ENCODE measurements around the gene NPC1L1. TPM values are rescaled to one million over a fixed set of nuclear protein-coding genes. Genes with fewer than 3 reads are reported as not detected.

The NPC1L1 gene, protein sequence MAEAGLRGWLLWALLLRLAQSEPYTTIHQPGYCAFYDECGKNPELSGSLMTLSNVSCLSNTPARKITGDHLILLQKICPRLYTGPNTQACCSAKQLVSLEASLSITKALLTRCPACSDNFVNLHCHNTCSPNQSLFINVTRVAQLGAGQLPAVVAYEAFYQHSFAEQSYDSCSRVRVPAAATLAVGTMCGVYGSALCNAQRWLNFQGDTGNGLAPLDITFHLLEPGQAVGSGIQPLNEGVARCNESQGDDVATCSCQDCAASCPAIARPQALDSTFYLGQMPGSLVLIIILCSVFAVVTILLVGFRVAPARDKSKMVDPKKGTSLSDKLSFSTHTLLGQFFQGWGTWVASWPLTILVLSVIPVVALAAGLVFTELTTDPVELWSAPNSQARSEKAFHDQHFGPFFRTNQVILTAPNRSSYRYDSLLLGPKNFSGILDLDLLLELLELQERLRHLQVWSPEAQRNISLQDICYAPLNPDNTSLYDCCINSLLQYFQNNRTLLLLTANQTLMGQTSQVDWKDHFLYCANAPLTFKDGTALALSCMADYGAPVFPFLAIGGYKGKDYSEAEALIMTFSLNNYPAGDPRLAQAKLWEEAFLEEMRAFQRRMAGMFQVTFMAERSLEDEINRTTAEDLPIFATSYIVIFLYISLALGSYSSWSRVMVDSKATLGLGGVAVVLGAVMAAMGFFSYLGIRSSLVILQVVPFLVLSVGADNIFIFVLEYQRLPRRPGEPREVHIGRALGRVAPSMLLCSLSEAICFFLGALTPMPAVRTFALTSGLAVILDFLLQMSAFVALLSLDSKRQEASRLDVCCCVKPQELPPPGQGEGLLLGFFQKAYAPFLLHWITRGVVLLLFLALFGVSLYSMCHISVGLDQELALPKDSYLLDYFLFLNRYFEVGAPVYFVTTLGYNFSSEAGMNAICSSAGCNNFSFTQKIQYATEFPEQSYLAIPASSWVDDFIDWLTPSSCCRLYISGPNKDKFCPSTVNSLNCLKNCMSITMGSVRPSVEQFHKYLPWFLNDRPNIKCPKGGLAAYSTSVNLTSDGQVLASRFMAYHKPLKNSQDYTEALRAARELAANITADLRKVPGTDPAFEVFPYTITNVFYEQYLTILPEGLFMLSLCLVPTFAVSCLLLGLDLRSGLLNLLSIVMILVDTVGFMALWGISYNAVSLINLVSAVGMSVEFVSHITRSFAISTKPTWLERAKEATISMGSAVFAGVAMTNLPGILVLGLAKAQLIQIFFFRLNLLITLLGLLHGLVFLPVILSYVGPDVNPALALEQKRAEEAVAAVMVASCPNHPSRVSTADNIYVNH (N-terminal part only)
- under 1 TPM; 0.21 to 0.42 (median 0.33) TPM for polyA plus RNA-seq (ENCODE audit: insufficient read depth in 1 of 5, insufficient read length in 5 of 5, low replicate concordance in 1 of 5)
- long read RNA-seq, donor 1, result 0 reads
- long read RNA-seq, donor 2, result 0 reads
- long read RNA-seq, donor 3, result 0 reads
- long read RNA-seq, donor 4, result 0 reads
- long read RNA-seq, donor 5, result 0 reads
- long read RNA-seq, donor 6, result 0 reads
- long read RNA-seq, donor 7, result 0 reads
- long read RNA-seq, donor 8, result 0 reads

DNA sequence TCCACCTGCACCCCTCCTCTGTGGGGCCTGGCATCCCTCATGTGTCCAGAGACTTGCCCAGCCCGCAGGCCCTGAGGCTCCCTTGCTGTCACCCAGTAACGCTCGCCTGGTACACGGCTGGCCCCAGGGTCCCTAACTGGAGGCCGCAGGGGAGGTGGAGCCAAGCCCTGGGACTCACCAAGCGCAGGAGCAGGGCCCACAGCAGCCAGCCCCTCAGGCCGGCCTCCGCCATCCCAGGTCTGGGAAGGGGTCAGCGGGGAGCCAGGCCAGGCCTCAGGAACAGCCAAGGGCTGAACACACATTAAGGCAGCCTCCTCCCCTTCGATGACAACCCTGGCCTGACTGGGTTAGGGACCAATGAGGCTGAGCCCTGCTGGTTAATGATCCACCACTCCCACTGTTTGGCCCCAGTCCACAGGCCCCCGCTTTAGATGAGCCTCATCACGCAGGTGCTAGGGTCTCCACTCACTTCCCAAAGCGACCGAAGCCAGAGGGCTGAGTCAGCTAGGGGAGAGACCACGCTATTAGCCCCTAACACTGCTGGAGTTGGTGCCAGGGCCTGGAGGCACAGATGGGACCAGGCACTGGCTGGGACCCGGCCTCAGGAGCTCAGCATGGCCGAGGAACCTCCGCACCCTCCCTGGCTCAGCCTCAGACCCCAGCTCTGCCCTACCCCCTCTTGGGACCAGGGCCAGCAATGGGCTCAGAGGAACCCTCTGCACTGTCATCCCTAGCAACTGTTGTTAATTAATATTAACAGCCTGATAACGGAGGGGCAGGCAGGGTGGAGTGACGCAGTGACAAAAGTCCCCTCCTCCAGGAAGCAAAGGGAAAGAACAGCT lies at the start of gene NPC1L1:
NPC1L1 (minus strand) TSS at position 303 of the 842 bp plus-strand sequence; CDS start at position 232, 71 bp downstream.
- DNase-seq, result no peak

DNA sequence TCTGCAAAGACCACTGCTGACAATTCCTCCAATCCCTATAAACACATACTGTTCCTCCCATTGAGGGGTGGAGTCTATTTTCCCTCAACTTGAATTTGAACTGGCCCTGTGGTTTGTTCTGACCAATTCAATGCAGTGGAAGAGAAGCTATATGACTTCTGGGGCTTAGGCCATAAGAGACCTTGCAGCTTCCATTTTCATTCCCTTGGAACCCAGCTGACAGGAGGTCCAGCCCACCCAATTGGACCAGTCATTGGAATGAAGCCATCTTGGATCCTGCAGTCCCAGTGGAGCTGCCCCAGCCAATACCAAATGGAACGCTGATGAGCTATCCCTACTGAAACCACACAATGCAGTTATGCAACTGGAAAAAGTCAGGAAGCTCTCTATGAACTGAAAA lies 49.8 kb upstream of the NPC1L1 start:
- DNase-seq, result no peak

DNA sequence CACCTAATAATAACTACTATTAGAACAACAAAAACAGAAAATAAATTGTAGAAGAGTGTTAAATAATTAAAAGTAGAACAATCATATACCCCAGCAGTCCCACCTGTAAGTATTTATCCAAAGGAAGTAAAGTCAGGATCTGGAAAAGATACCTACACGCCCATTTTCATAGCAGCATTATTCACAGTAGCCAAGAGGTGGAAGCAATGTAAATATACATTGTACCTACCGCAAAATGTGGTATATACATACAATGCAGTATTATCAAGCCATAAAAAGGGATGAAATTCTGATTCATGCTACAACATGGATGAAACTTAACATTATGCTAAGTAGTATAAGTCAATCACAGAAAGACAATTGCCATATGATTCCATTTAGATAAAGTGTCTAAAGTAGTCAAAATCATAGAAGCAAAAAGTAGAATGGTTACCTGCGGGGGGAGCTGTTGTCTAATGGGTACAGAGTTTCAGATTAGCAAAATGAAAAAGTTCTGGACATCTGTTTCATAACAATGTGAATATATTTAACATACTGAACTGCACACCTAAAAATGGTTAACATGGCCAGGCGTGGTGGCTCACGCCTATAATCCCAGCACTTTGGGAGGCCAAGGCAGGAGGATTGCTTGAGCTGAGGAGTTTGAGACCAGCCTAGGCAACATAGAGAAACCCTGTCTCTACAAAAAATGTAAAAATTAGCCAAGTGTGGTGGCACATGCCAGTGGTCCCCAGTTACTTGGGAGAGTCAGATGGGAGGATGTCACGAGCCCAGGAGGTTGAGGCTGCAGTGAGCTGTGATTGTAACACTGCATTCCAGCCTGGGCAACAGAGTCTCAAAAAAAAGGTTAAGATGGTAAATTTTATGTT lies 46.9 kb upstream of the NPC1L1 start:
- DNase-seq, result peak in 1 of 2 donors; percentile 37

DNA sequence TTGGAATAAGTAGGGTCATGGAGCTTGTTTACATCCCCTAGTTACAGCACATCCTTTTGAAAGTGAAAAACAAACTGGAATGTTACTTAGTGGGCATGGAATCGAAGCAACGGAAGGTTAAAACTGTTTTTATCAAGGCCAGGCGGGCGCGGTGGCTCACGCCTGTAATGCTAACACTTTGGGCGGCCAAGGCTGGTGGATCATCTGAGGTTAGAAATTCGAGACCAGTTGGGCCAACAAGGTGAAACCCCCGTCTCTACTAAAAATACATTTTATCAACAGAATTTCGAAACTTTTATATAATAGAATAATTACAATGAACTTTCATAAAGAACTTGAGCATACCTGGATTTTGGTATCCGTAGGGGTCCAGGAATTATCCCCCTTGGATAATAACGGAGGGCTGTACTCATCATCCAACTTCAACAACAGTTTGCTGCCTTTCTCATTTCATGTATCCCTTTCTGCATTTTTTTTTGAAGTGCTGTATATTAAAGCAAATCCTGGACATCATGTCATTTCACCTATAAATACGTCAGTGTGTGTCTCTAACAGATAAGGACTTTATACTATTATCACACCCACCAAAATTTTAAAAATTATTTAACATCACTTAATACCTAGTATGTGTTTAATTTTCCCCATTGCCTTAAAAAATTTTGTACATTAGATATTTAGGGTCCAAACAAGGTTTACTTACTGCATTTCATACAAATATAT lies 42.2 kb upstream of the NPC1L1 start:
- no peak for DNase-seq

DNA sequence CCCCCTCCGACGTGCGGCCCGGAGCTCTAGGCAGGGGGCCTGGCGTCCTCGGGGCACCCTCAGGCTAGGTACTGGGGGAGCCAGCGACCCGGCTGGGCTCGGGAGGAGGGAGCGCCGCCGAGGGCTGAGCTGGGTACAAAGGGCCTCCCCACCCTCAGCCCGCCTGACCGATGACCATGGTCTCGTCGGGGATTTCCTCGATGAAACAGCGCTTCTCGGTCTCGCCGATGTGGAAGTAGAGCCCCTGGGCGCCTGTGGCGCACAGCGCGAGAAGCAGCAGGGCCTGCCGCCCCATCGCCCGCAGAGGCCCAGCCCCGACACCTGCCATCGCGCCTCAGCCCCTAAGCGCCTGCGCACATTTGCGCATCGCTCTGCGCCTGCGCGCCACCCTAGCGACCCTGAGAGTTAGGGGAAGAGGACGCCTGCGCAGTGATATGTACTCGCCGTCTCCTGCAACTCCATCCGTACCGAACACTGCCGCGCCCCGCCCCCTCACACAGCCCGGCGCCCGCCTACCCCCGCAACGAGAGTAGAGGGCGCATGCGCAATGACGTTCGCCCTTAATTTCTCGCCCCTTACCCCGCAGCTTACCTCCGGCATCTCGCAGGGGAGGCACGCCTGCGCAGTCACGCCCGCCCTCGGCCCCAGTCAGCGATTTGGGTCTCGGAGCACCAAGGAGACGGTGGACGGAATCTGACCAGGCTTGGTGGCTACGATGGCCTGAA lies 40.9 kb upstream of the NPC1L1 start, which contains the start of gene TMED4:
TMED4 (minus strand) TSS at position 353 of the 725 bp plus-strand sequence; CDS start at position 328, 25 bp downstream.
- DNase-seq, result peak; percentile 99

DNA sequence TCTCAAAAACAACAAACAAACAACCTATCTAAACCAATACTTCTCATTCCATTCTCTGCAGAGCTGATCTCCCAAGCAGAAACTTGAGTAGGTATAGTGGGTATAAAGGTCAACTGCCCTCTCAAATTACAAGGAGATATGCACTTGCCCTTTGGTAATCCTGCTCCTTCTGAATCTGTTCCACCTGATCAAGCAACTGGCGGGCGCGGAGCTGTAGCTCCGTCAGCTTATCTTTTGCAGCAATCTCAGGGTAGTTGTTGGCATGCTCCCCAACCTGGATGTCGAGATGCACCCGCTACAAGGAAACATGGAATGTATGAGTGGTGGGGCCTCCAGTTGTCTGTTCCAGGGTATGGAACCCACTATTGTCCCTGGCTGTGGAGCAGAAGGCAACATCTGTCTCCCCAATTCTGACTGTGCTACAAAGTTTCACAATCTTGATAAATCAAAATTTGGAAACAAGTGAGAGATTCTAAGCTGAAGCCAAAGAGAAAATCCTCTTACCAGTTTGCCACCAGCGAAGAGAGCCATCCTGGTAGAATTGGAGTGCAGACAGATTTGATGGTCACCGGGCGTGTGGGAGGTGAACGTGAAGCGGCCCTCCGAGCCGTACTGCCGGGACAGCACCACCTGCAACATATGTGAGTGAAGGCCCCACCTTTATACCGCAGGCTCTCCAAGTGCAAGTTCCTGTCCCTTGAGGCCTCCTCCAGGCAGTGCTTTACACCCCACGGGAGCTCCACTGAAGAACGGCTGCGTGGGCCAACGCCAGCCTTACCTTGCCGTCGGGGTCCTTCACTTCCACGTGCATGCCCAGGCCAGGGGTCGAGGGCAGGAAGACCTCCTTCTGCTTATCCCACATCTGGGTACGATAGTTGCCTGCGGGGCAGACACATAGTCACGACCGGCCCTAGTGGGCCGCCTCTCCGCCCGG lies 40.1 kb upstream of the NPC1L1 start:
- DNase-seq, result peak; percentile 19 to 27

DNA sequence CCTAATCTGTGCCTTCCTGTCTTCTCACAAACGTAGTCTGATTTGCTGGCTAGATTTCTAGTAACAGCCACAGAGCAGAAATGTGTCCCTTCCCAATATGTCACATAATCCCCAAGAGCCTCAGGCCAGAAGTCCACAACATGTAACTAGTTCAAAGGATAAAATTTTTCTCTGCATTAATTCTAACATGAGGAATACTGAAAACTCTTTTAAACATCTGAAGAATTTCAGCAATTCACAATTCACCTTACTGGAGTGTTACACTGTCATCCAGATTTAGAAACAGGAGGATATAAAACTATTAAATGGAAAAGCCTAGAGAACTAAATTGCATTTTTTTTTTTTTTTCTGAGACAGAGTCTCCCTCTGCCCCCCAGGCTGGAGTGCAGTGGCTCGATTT lies 35.1 kb upstream of the NPC1L1 start:
- no peak for DNase-seq

DNA sequence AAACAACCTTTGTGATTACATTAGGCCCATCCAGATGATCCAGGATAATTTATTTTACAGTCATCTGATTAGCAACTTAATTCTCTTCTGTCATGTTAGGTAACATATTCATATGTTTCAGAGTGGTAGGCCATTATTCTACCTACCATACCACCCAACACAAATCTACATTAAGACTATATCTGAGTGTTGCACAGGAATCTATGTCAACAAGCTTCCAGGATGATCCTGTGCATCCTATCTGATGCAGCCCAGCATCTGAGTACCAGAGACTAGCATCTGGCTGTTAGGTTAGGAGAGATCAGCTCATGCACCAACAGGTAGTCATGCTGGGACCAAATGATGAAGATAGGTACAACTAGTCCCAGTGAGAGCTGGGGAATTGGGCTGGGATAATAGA lies 33.9 kb upstream of the NPC1L1 start:
- no peak for DNase-seq

DNA sequence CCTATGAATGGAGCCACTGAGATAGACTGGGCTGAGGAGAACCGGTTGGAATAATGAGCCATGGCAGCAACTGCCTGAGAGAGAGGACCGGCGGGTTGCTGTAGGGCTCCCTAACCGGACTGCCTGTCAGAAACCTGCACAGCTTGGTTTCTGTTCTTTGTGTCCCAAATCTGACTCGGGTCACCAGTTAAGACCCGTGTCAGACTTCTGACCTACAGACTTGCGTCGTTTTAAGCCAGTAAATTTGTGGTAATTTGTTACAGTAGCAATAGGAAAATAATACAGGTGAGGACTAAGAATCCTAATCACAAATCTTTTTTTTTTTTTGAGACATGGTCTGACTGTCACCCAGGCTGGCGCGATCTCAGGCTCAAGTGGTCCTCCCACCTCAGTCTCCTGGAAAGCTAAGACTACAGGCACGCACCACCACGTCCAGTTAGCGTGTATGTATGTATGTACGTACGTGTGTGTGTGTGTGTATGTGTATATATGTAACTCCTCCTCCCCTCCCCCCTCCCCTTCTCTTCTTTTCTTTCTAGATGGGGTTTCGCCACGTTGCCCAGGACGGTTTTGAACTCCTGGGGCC lies 33.2 kb upstream of the NPC1L1 start:
- no peak for DNase-seq

DNA sequence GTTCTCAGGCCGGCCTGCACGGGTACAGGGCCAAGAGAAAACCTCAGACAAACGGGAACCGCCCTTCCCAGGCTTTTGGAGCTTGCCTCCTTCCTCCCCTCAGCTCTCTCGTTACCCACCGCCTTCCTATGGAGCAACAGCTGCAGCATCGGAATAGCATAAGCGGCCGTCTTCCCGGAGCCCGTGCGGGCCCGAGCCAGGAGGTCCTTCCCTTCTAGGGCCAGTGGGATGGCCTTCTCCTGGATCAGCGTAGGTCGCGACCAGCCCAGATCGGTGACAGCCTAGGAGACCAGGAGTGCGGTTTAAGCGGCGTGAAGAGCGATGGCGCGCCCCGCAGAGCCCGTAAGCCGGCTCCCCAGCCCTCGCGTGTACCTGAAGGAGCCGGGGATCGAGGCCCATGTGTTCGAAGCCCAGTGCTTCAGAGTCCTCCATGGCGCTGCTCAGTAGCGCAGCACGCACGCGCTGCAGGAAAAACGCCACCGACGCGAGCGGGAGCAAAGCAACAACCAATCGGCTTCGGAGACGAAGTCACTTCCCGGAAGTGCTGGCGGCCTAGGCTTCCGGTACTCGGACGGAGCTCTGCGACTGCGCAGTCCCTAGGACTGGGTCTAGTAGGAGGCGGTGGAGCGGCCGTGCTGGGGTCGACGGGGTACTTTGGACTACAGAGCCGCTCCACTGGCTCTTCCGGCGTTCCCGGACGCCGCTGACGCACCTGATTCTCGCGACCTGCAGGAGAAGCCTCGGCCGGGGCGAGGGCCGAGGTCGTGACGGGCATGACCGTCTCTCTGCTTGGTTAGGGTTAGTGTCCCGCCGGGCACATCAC lies 32.5 kb upstream of the NPC1L1 start, which contains the start of gene DDX56:
DDX56 (minus strand) TSS at position 445 of the 823 bp plus-strand sequence; CDS start at position 432, 13 bp downstream.
- peak; percentile 90 to 94 for DNase-seq

DNA sequence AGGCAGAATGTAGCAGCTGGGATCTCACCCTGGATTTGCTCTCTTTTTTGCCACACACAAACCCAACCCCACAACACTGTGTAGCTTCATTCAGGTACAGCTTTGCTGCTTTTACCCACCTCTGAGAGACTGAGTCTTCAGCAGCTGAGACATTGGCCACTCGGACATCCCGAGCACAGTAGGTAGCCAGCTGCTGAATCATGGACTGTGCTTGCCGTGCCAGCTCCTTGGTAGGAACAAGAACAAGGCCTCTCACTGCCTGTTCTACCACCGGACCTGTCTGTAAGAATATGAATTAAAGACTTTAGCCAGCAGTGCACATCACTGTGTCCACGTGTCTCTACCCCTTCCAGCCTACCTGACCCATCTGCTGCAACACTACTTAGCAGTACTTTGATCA lies 31.6 kb upstream of the NPC1L1 start:
- DNase-seq, result no peak

DNA sequence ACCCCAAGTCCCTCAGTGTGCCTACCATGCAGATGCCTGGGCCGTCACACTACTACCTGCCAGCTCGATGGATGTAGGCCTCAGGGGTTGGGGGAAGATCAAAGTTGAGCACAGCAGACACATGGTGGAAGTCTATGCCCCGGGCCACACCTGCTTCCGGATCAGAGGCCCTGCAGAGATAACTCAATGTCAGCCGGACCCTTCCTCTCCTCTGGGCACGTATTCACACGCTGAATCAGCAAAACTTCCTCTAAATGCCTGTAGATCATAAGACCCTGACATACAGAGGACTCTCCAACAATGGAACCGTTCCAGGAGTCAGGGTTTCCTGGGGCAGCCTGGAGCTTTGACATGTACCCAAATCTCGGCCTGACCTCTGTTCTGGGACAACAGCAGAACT lies 28.8 kb upstream of the NPC1L1 start:
- DNase-seq, result no peak

DNA sequence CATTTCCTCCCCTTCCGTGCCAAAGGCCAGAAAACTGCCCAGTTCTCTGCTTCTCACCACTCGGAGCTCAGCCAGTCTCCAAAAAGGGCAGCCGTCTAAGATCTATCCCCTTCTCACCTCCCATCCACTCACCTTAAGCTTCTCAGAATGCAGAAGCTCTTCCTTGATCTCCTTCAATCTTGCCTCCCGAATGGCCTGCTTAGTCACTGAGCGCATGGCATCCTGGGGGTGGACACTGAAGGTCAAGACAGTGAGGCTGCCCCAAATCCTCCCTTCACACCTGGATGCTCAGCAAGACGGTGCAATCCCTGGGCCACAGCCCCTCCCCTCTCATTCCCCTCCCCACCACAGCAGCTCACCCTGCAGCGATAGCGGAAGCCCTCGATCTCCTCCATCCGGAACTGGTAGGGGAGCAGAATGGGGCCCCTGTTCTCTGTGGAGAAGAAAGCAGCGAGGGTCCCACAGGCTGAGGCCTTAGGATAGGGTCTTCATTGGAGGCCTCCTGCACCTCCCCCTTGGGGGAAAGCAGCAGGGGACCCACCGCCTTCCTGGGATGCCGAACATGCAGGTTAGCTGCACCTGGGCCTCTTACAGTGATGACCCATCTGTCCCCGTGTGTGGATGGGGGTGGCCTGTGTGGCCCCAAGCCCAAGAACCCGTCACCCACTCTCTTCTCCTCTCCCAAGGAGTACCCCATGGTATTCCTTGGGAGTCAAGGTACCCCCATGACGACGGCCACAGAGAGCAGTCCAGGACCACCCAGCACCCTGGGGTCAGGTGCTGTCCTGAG lies 27.8 kb upstream of the NPC1L1 start:
- no peak for DNase-seq

DNA sequence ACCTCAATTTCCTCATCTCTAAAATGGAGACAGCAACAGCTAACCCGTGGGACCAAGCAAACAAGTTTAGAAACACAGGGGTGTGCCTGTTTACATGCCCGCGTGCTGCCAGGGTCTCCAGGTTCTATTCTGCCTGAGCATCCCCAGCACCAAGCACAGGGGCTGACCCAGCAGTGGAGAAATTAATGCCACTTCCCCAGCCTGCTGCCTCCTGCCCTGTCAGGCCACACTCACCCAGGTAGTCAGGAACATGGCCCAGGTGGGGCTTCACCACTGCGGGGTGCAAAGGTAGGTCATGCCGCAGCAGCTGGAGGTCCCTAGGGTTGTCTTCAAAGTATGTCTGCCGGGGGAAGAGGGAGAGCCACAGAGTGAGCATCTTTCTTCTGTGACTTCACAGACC lies 26.8 kb upstream of the NPC1L1 start:
- DNase-seq, result no peak

All from right lung (tissue), 10 donors.